Fibroblast of peridontal ligament (primary cell): ENCODE results near the gene DOCK3.
"Not testable (repeated sequence)": the region's sequence is repeated elsewhere in the genome, so short reads cannot be mapped to it uniquely, and the experiment has no call there.

Source experiments
- DNase-seq: peaks from one replicate; pipeline ENCODE4 v3.0.0-alpha.2; 2010; ENCODE audit errors: extremely low read depth

DOCK3 gene

DNA sequence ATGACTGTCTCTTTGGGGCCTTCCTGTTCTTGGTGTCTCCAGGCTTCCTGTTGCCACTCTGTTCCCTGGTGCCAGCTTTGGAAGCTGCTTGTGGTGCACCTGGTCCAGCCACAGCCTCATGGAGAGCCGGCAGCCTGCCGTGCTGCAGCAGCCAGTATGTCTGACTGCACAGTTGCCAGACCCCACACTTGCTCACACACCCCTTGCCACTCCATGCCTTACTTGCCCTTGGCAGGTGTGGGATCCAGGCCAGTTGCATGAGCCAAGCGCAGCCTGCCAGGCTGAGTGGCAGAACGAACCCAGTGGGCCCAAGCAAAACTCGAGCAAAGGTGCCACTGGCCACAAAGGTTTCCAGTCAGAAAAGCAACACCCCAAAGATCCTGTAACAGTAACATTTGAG is 309.2 kb downstream of the DOCK3 start:
- DNase-seq: no peak

GRCh38 chr3:50985893-50986292 is 311.2 kb downstream of the DOCK3 start:
- DNase-seq: no peak

- no peak for DNase-seq
These were observed 312.0 kb downstream of the DOCK3 start for GRCh38 chr3:50986726-50987125.

DNA sequence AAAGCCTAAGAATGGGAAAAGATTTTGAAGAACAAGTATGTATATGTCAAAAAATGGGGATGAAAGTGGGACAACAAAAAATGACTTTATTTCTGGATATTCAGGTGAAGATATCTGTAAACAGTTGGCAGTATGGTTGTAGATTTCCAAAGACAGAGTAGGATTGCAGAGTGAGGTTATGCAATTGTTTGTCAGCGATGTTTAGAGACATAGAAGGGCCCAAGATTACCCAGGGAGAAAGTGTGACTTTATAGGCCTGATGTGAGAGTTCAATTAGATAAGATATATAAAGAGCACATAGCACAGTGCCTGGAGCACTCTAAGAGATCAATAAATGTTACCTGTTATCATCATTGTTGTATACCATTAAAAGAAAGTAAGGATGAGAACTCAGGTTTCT is 319.8 kb downstream of the DOCK3 start:
- no peak for DNase-seq

- DNase-seq: no peak
These were observed 320.5 kb downstream of the DOCK3 start for GRCh38 chr3:50995085-50995824.

GRCh38 chr3:51002495-51002894 is 327.8 kb downstream of the DOCK3 start:
- no peak for DNase-seq

DNA sequence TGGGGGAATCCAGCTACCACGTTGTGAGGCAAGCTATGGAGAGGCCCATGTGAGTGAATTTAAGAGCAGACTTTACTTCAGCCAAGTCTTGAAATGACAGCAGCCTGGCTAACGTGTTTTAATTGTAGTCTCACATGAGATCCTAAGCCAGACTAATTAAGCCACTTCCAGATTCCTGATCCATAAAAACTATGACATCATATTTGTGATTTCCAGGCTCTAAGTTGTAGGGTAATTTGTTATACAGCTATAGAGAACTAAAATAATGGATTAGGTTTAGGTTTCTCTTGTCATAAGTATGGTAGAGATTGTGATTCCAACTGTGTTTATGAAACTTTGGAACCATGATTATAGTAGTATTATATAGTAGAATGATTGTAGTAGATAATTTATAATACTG is 329.5 kb downstream of the DOCK3 start:
- no peak for DNase-seq

- DNase-seq: no peak
These were observed 349.4 kb downstream of the DOCK3 start for GRCh38 chr3:51024121-51024520.

GRCh38 chr3:51024765-51025632 is 350.3 kb downstream of the DOCK3 start:
- DNase-seq: no peak

DNA sequence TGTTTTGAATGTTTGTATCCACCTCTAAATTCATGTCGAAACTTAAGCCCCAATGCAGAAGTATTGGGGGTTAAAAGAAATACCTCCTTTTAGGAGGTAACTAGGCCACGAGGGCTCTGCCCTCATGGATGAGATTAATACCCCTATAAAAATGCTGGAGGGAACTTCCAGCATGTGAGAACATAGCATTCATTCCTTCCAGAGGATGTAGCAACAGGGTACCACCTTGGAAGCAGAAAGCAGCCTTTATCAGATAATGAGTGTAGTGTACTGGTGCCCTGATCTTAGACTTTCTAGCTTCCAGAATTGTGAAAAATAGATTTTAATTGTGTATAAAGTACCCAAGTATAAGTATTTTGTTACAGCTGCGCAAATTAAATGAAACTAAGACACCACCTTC is 356.9 kb downstream of the DOCK3 start:
- no peak for DNase-seq

- no peak for DNase-seq
These were observed 360.9 kb downstream of the DOCK3 start for GRCh38 chr3:51035630-51036029.

GRCh38 chr3:51044982-51045381 is 370.3 kb downstream of the DOCK3 start:
- DNase-seq: no peak

DNA sequence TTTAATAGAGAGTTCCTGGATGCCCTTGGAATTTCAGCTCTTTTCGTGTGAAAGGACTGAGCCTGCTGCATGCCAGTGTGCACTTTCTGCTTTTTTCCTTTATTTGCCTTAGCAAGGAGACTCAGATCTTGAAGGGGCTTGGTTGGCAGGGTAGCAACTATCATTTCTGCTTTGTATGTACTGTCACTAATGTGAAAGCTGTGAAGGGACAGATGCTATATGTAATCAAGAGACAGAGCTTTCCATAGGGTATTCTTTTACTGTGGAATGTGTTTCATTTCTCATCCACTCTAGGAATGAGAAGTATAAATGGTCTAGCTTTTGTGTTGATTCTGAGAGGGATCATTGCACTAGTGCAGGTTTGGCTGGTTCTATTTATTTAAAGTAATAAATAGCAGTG is 377.8 kb downstream of the DOCK3 start:
- DNase-seq: no peak

DNA sequence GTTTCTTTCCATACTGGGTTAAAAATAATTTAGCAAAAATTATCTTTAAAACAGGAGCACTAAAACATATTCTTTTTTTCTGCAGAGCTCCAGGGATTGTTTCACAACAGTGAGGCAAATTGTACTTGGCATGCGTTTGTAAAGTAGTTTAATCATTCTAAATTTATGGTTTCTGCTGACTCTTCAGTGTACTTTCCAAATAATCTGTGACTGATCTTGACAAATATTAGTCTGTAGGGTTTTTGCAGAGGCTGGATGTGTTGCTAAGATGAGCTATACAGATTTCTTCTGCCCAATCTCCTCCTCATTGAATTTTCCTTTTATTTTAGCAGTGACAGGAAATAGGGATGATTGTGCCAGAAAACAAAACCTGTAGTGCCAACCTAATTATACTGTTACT is 382.4 kb downstream of the DOCK3 start:
- peak; percentile 1 for DNase-seq

DNA sequence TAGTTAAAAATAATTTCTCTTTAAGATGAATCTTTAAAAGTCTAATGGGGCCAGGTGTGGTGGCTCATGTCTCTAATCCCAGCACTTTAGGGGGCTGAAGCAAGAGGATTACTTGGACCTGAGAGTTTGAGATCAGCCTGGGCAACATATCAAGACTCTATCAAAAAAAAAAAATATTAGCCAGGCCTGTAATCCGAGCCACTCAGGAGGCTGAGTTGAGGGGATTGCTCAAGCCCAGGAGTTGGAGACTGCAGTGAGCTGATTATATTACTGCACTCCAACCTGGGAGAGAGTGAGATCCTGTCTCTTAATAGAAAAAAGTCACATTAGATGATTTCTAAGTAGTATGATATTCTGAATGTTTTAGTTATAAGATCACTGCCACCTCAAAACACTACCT is 388.3 kb downstream of the DOCK3 start:
- DNase-seq: no peak

DNA sequence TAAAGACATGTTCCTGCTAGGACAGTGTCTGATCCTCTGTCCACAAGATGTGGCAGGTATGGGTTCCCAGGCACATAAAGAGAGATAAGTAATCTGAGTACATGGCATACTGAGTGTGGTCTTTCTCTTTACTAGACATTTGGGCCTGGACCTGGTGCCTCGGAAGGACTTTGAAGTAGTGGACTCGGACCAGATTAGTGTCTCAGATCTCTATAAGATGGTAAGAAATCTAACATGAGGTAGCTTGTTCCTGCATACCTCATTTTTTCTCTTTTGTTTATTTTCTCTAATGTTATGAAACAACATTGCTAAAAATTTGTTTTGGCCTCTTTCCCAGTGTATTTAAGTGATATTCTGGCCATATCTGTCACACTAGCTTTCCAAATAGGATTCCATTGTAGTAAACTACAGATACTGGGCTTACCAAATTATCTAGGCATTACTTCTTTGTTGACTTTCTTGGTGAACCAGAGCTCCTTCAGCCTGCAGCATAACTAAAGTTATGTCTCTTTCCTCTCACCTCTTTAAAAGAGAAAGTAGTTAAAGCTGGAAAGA is 400.6 kb downstream of the DOCK3 start:
- no peak for DNase-seq

- no peak for DNase-seq
These were observed 407.6 kb downstream of the DOCK3 start for GRCh38 chr3:51082363-51082762.

DNA sequence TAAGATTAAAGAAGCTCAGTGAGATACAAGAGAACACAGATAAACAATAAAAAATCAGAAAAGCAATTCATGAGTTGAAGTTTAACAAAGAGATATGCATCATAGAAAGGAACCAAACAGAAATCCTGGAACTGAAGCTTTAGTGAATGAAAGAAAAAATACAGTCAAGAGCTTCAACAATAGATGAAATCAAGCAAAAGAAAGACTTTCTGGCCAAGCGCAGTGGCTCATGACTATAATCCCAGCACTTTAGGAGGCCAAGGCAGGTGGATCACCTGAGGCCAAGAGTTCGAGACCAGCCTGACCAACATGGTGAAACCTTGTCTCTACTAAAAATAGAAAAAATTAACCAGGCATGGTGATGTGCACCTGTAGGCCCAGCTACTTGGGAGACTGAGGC is 408.8 kb downstream of the DOCK3 start:
- DNase-seq: no peak

DNA sequence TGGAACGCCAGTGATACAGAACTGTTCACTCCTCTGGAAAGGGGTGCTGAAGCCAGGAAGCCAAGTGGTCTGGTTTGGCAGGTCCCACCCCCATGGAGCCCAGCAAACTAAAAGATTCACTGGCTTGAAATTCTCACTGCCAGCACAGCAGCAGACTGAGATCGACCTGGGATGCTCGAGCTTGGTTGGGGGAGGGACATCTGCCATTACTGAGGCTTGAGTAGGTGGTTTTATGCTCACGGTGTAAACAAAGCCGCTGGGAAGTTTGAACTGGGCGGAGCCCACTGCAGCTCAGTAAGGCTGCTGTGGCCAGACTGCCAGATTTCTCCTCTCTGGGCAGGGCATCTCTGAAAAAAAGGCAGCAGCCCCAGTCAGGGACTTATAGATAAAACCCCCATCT is 417.4 kb downstream of the DOCK3 start:
- DNase-seq: not testable (repeated sequence)

DNA sequence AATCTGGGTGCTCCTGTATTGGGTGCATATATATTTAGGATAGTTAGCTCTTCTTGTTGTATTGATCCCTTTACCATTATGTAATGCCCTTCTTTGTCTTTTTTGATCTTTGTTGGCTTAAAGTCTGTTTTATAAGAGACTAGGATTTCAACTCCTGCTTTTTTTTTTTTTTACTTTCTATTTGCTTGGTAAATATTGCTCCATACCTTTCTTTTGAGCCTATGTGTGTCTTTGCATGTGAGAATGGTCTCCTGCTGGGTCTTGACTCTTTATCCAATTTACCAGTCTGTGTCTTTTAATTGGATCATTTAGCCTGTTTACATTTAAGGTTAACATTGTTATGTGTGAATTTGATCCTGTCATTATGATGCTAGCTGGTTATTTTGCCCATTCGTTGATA is 420.1 kb downstream of the DOCK3 start:
- not testable (repeated sequence) for DNase-seq

DNA sequence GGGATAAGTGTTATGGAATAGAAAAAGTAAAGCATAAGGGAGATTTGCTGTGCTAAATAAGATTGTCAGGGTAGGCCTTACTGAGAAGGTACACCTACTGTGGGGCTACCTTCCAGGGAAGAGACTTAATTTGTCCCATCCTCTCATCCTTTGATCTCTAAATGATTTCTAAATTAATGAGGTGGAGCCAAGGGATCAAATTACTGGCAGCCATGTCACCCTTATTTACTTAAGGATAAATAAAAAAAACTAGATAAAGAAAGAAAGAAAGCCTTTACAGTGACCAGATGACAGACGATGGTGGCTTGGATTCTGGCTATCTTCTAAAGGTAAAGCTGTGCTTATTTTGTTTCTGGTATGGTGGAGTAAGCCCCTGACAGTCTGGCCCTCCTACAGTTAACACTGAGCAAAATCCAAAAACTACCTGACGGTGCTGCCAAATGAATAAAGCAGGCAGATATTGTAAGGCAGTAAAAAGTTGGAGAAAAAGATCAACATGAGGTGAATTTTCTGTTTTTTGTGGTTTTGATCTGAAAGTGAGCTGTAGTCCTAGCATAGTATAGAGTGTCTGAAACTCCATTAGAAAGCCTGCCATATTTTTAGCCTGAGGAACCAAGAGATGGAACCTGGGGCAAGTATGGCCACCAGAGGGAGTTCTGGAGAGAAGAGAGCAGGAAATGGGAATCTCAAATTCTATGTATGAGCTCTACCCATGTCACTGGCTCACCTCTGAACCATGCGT is 425.2 kb downstream of the DOCK3 start:
- peak; percentile 62 for DNase-seq

GRCh38 chr3:51100536-51100851 is 425.8 kb downstream of the DOCK3 start:
- DNase-seq: no peak
